ENCODE results near the gene UBL7. TPM values are rescaled to one million over a fixed set of nuclear protein-coding genes. Genes with fewer than 3 reads are reported as not detected.

The UBL7 gene
- total RNA-seq, 1 experiment from 2014 or later, result 65.3 TPM

DNA sequence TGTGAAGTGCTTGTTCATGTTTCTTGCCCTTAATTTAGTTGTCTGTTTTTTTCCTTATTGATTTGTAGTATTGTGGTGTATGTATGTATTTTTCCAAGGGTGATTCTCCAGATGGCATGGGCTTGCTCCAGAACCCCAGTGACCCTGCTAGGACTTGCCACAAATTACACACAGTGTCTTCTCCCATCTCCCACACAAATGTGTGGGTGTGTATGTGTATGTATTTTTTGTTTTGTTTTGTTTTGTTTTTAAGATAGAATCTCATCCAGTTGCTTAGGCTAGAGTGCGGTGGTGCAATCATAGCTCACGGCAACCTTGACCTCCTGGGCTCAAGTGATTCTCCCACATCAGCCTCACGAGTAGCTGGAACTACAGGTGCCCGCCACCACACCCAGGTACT, 43.9 kb upstream of the UBL7 start:
- no peak for DNase-seq (ENCODE audit: low read depth, low spot score)
- Histone ChIP-seq H3K4me3 (replicated peaks in 1 of 2; ENCODE audit: low read depth in 1 of 2, low read length in 2 of 2) (no peak overlapping the region), H2AFZ (ENCODE audit: low read depth, low read length, poor library complexity, severe bottlenecking) (no peak overlapping the region), H3K27me3 (ENCODE audit: insufficient read depth, low read length) (no peaks in the 10 kb centered on the region), H3K9ac (ENCODE audit: low read length) (no peak overlapping the region), H3K27ac (ENCODE audit: low read depth, low read length) (no peak overlapping the region), H3K4me1 (ENCODE audit: control insufficient read depth in 1 of 2, insufficient read depth in 2 of 2, low read length in 2 of 2) (peaks cover 0 to 5% of the 10 kb centered on the region in 2 experiments; a peak in 1 of 4 replicates), H3K9me3 (ENCODE audit: control insufficient read depth in 1 of 2, insufficient read depth in 1 of 2, low read depth in 1 of 2, low read length in 2 of 2) (no peaks in the 10 kb centered on the region), H3K9me2 (ENCODE audit: insufficient read depth) (no peaks in the 10 kb centered on the region), H4K20me1 (ENCODE audit: insufficient read depth) (no peaks in the 10 kb centered on the region), H3K79me2 (ENCODE audit: insufficient read depth, low read length) (no peaks in the 10 kb centered on the region), H3K4me2 (ENCODE audit: low read length) (no peak overlapping the region), H3K36me3 (ENCODE audit: control insufficient read depth in 1 of 2, insufficient read depth in 2 of 2, low read length in 2 of 2) (no peaks in the 10 kb centered on the region)
- no peak for ATAC-seq
- intact Hi-C loops (cut with micrococcal nuclease), result no loop called here
- ChIA-PET POLR2A (no interaction called here), CTCF (no interaction called here), RAD21 (ENCODE audit: low non-redundant PET in 1 of 2, low total read pairs in 2 of 2, uncharacterized antibody in 2 of 2, unreplicated experiment in 2 of 2) (no interaction called here)
- TF ChIP-seq, protein P1, sequence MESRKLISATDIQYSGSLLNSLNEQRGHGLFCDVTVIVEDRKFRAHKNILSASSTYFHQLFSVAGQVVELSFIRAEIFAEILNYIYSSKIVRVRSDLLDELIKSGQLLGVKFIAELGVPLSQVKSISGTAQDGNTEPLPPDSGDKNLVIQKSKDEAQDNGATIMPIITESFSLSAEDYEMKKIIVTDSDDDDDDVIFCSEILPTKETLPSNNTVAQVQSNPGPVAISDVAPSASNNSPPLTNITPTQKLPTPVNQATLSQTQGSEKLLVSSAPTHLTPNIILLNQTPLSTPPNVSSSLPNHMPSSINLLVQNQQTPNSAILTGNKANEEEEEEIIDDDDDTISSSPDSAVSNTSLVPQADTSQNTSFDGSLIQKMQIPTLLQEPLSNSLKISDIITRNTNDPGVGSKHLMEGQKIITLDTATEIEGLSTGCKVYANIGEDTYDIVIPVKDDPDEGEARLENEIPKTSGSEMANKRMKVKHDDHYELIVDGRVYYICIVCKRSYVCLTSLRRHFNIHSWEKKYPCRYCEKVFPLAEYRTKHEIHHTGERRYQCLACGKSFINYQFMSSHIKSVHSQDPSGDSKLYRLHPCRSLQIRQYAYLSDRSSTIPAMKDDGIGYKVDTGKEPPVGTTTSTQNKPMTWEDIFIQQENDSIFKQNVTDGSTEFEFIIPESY (IDR thresholded peaks at IDR 0.05; ENCODE audit: extremely low read depth, insufficient replicate concordance, low read length), result no peak
- TF ChIP-seq REST (IDR thresholded peaks at IDR 0.05; ENCODE audit: low read depth) (no peak), FOSL1 (IDR thresholded peaks at IDR 0.05; ENCODE audit: low read depth) (no peak), POLR2A (IDR thresholded peaks at IDR 0.05; ENCODE audit: borderline replicate concordance, extremely low read depth, insufficient read depth, insufficient read length) (no peak), SRF (IDR thresholded peaks at IDR 0.05; ENCODE audit: low read depth) (no peak), EGR1 (IDR thresholded peaks at IDR 0.05; ENCODE audit: low read depth) (no peak)
- TF ChIP-seq, protein P2, sequence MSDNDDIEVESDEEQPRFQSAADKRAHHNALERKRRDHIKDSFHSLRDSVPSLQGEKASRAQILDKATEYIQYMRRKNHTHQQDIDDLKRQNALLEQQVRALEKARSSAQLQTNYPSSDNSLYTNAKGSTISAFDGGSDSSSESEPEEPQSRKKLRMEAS (IDR thresholded peaks at IDR 0.05), result no peak
- TF ChIP-seq, protein P3, sequence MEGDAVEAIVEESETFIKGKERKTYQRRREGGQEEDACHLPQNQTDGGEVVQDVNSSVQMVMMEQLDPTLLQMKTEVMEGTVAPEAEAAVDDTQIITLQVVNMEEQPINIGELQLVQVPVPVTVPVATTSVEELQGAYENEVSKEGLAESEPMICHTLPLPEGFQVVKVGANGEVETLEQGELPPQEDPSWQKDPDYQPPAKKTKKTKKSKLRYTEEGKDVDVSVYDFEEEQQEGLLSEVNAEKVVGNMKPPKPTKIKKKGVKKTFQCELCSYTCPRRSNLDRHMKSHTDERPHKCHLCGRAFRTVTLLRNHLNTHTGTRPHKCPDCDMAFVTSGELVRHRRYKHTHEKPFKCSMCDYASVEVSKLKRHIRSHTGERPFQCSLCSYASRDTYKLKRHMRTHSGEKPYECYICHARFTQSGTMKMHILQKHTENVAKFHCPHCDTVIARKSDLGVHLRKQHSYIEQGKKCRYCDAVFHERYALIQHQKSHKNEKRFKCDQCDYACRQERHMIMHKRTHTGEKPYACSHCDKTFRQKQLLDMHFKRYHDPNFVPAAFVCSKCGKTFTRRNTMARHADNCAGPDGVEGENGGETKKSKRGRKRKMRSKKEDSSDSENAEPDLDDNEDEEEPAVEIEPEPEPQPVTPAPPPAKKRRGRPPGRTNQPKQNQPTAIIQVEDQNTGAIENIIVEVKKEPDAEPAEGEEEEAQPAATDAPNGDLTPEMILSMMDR (IDR thresholded peaks at IDR 0.05 in 2 of 3, conservative IDR thresholded peaks at IDR 0.05 in 1 of 3; ENCODE audit: borderline replicate concordance in 1 of 3, insufficient read depth in 1 of 3, low read depth in 2 of 3, low read length in 2 of 3), result no peak
- no TSS peak for BruUV-seq (replicated peaks)
